ENCODE results near the gene REN. TPM values are rescaled to one million over a fixed set of nuclear protein-coding genes. Genes with fewer than 3 reads are reported as not detected.

Gene REN
- total and polyA plus RNA-seq, 2 experiments from 2014 or later = not detected

DNA sequence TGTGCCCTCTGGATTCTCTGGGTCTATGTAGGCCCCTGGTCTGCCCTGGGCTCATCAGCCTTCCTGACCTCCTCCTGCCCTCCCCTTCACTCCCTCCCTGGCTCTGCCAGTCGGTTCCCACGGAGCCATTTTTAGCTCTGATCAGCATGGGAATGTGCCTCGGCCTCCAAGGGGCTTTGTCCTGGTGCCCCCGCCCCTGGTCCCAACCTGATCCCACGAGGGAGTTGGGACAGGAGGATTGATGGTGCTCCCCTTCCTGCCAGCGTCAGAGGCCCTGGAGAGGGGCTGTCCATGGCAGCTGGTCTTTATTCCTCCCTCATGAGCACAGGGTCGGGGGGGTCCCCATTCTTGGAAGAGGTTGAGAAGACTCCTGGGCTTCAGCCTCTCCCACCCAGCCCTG, 39.2 kb downstream of the REN start (continued):
- TF ChIP-seq ZNF462 (CRISPR knock-in tag; IDR thresholded peaks at IDR 0.05) = no peak
- TF ChIP-seq STAT1 (IDR thresholded peaks at IDR 0.05; ENCODE audit: unreplicated experiment) = no peak
- TF ChIP-seq CREB1 (CRISPR knock-in tag; IDR thresholded peaks at IDR 0.05; ENCODE audit: low read depth) = no peak
- no peak for TF ChIP-seq NANOG (IDR thresholded peaks at IDR 0.05; ENCODE audit: borderline replicate concordance)
- no peak for TF ChIP-seq ZNF114 (CRISPR knock-in tag; IDR thresholded peaks at IDR 0.05)

GRCh38 chr1:204126386-204126785, 39.8 kb downstream of the REN start:
- Histone ChIP-seq H3K4me1 (ENCODE audit: insufficient read depth) (peaks cover 31% of the 10 kb centered on the region), H3K79me2 (replicated peaks; ENCODE audit: insufficient read depth) (no peaks in the 10 kb centered on the region), H3F3A (replicated peaks; ENCODE audit: low read depth) (0 out of 2 replicates have a peak, but pooled peaks cover 25% of the 10 kb centered on the region), H2AFZ (no peak overlapping the region), H3K27ac (ENCODE audit: low read depth) (0 out of 2 replicates have a peak overlapping the region, but pooled peaks have one; percentile 69), H3K4me2 (no peak overlapping the region), H3K36me3 (ENCODE audit: insufficient read depth) (peaks cover 33% of the 10 kb centered on the region), H4K20me1 (replicated peaks; ENCODE audit: insufficient read depth) (peaks cover 20% of the 10 kb centered on the region), H3K9me2 (ENCODE audit: insufficient read depth) (no peaks in the 10 kb centered on the region), H3K4me3 (no peak overlapping the region), H3K27me3 (ENCODE audit: insufficient read depth) (no peaks in the 10 kb centered on the region)
- DNase-seq (ENCODE audit: low spot score) = no peak
- H3K36me3 Mint-ChIP-seq (ENCODE audit: low read depth) = peaks cover 59% of the 10 kb centered on the region
- ATAC-seq = no peak
- no peak overlapping the region for H3K27ac Mint-ChIP-seq
- H3K27me3 Mint-ChIP-seq (ENCODE audit: insufficient read depth, low read depth, poor library complexity) = peaks cover 18% of the 10 kb centered on the region
- no peak overlapping the region; the same call in 2 of the 3 replicates for H3K4me3 Mint-ChIP-seq
- H3K4me1 Mint-ChIP-seq = peaks cover 50% of the 10 kb centered on the region
- no peaks in the 10 kb centered on the region for H3K9me3 Mint-ChIP-seq
- TF ChIP-seq ZNF114 (CRISPR knock-in tag; IDR thresholded peaks at IDR 0.05) (no peak), EZH2 (IDR thresholded peaks at IDR 0.05; ENCODE audit: low read depth, unreplicated experiment) (no peak), POLR2AphosphoS5 (IDR thresholded peaks at IDR 0.05; ENCODE audit: low read depth) (no peak), CREB1 (CRISPR knock-in tag; IDR thresholded peaks at IDR 0.05; ENCODE audit: low read depth) (no peak), JUNB (IDR thresholded peaks at IDR 0.05; ENCODE audit: unreplicated experiment) (no peak), ZNF462 (CRISPR knock-in tag; IDR thresholded peaks at IDR 0.05) (no peak), STAT1 (IDR thresholded peaks at IDR 0.05; ENCODE audit: unreplicated experiment) (no peak)

Measured in GM23338 (cell line).